ENCODE measurements around the gene ARHGEF5. TPM values are rescaled to one million over a fixed set of nuclear protein-coding genes. Genes with fewer than 3 reads are reported as not detected.

The ARHGEF5 gene
- total and polyA plus RNA-seq, 2 donors (not counting 1 experiment from before 2014, with no cell fraction given) = 3.0 to 3.1 TPM

DNA sequence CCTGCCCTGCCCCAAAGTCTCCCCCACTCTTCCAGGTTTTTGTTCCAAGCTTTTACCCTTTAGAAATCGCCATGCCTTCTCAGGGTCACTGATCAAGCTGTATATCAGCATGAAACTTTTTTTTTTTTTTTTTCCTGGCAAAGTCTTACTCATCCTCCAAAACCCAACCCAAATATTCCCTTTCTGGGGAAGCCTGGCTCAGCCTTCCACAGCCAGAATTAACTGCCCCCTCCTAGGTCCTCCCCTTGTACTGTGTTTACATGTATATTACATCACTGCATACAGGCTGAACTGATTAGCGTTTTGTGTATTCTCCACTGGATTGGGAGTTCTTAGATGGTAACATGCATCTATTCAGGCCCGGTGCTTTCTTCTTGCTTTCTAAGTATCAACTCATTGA lies 52.9 kb downstream of the ARHGEF5 start:
- Histone ChIP-seq H3K9ac (ENCODE audit: insufficient read depth, low read length) (no peak overlapping the region), H3K9me3 (ENCODE audit: control insufficient read depth, insufficient read depth, low read depth, low read length) (no peaks in the 10 kb centered on the region), H4K20me1 (ENCODE audit: control insufficient read depth, extremely low read depth, insufficient read depth, low read length) (no peaks in the 10 kb centered on the region), H3K4me1 (ENCODE audit: control insufficient read depth, extremely low read depth, insufficient read depth, low read length) (no peaks in the 10 kb centered on the region), H3K4me3 (replicated peaks in 1 of 4; ENCODE audit: control extremely low read depth in 1 of 4, insufficient read depth in 1 of 4, low read depth in 3 of 4, low read length in 4 of 4) (no peak overlapping the region), H3K27me3 (ENCODE audit: control insufficient read depth, insufficient read depth, low read length) (no peaks in the 10 kb centered on the region), H3K36me3 (ENCODE audit: control insufficient read depth, insufficient read depth, low read length) (no peaks in the 10 kb centered on the region), H3K27ac (ENCODE audit: insufficient read depth, low read length) (no peak overlapping the region), H2AFZ (ENCODE audit: low read length) (no peak overlapping the region), H3K4me2 (ENCODE audit: extremely low read depth, insufficient read depth, low read length) (no peak overlapping the region), H3K79me2 (ENCODE audit: control insufficient read depth, insufficient read depth, low read length) (no peaks in the 10 kb centered on the region)
- DNase-seq (ENCODE audit: low read depth in 2 of 2) = peak in 1 of 2 donors; percentile 58
- TF ChIP-seq EZH2 (IDR thresholded peaks at IDR 0.05; ENCODE audit: low read length, missing control alignments) = no peak
- TF ChIP-seq, protein P1, sequence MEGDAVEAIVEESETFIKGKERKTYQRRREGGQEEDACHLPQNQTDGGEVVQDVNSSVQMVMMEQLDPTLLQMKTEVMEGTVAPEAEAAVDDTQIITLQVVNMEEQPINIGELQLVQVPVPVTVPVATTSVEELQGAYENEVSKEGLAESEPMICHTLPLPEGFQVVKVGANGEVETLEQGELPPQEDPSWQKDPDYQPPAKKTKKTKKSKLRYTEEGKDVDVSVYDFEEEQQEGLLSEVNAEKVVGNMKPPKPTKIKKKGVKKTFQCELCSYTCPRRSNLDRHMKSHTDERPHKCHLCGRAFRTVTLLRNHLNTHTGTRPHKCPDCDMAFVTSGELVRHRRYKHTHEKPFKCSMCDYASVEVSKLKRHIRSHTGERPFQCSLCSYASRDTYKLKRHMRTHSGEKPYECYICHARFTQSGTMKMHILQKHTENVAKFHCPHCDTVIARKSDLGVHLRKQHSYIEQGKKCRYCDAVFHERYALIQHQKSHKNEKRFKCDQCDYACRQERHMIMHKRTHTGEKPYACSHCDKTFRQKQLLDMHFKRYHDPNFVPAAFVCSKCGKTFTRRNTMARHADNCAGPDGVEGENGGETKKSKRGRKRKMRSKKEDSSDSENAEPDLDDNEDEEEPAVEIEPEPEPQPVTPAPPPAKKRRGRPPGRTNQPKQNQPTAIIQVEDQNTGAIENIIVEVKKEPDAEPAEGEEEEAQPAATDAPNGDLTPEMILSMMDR (conservative IDR thresholded peaks at IDR 0.05 in 1 of 2, IDR thresholded peaks at IDR 0.05 in 1 of 2; ENCODE audit: low read depth in 1 of 2, low read length in 2 of 2) = no peak

DNA sequence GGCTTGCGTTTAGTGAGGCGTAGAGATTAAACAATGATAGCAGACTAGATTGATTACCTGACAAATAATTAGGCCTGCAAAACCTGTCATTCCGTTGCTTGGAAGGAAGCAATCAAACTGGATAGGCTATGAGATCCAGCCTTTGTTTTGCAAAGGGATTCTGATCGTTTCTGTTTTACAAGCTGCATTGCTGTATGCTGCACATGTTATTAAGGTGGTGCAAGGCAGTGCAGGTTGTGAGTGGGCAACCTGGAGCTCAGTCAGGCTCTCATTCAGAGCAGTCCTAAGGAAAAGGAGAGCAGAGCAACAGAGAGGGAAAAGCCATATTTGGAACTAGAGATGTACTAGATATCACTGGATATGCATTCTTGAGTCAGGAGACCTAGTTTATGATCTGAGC lies 55.2 kb downstream of the ARHGEF5 start:
- Histone ChIP-seq H3K36me3 (ENCODE audit: control insufficient read depth, insufficient read depth, low read length) (no peaks in the 10 kb centered on the region), H3K4me1 (ENCODE audit: control insufficient read depth, extremely low read depth, insufficient read depth, low read length) (no peaks in the 10 kb centered on the region), H4K20me1 (ENCODE audit: control insufficient read depth, extremely low read depth, insufficient read depth, low read length) (no peaks in the 10 kb centered on the region), H3K9me3 (ENCODE audit: control insufficient read depth, insufficient read depth, low read depth, low read length) (no peaks in the 10 kb centered on the region), H3K4me3 (replicated peaks in 1 of 4; ENCODE audit: control extremely low read depth in 1 of 4, insufficient read depth in 1 of 4, low read depth in 3 of 4, low read length in 4 of 4) (no peak overlapping the region), H2AFZ (ENCODE audit: low read length) (no peak overlapping the region), H3K9ac (ENCODE audit: insufficient read depth, low read length) (no peak overlapping the region), H3K27me3 (ENCODE audit: control insufficient read depth, insufficient read depth, low read length) (no peaks in the 10 kb centered on the region), H3K4me2 (ENCODE audit: extremely low read depth, insufficient read depth, low read length) (no peak overlapping the region), H3K27ac (ENCODE audit: insufficient read depth, low read length) (no peak overlapping the region), H3K79me2 (ENCODE audit: control insufficient read depth, insufficient read depth, low read length) (no peaks in the 10 kb centered on the region)
- TF ChIP-seq, protein P1 (conservative IDR thresholded peaks at IDR 0.05 in 1 of 2, IDR thresholded peaks at IDR 0.05 in 1 of 2; ENCODE audit: low read depth in 1 of 2, low read length in 2 of 2) = no peak
- TF ChIP-seq EZH2 (IDR thresholded peaks at IDR 0.05; ENCODE audit: low read length, missing control alignments) = no peak
- no peak for DNase-seq (ENCODE audit: low read depth in 2 of 2)

DNA sequence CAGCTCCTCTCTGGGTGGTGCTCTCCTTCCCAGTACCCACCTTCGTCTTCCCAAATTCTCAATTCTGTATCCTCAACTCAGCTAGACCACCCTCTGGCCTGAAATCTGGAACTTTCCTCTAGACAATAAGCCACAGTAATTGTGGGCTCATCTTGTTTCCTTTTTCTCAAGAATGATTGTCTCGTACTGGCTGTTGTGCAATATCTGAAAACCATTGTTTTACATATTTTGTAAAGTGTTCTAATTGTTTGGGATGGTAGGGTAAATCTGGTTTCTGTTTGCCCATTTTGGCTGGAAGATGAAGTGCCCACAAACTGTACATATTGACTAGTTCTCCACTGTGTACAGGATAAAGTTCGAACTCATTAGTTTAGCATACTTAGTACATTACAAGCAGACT lies 59.6 kb downstream of the ARHGEF5 start:
- Histone ChIP-seq H3K4me2 (ENCODE audit: extremely low read depth, insufficient read depth, low read length) (no peak overlapping the region), H4K20me1 (ENCODE audit: control insufficient read depth, extremely low read depth, insufficient read depth, low read length) (no peaks in the 10 kb centered on the region), H3K4me3 (replicated peaks in 1 of 4; ENCODE audit: control extremely low read depth in 1 of 4, insufficient read depth in 1 of 4, low read depth in 3 of 4, low read length in 4 of 4) (no peak overlapping the region), H2AFZ (ENCODE audit: low read length) (no peak overlapping the region), H3K27me3 (ENCODE audit: control insufficient read depth, insufficient read depth, low read length) (no peaks in the 10 kb centered on the region), H3K79me2 (ENCODE audit: control insufficient read depth, insufficient read depth, low read length) (no peaks in the 10 kb centered on the region), H3K27ac (ENCODE audit: insufficient read depth, low read length) (no peak overlapping the region), H3K9me3 (ENCODE audit: control insufficient read depth, insufficient read depth, low read depth, low read length) (no peaks in the 10 kb centered on the region), H3K36me3 (ENCODE audit: control insufficient read depth, insufficient read depth, low read length) (no peaks in the 10 kb centered on the region), H3K4me1 (ENCODE audit: control insufficient read depth, extremely low read depth, insufficient read depth, low read length) (no peaks in the 10 kb centered on the region), H3K9ac (ENCODE audit: insufficient read depth, low read length) (no peak overlapping the region)
- DNase-seq (ENCODE audit: low read depth in 2 of 2) = no peak
- TF ChIP-seq EZH2 (IDR thresholded peaks at IDR 0.05; ENCODE audit: low read length, missing control alignments) = no peak
- TF ChIP-seq, protein P1 (conservative IDR thresholded peaks at IDR 0.05 in 1 of 2, IDR thresholded peaks at IDR 0.05 in 1 of 2; ENCODE audit: low read depth in 1 of 2, low read length in 2 of 2) = no peak
